Left lung (tissue), 10 donors: ENCODE data around the gene GPD2. TPM values are rescaled to one million over a fixed set of nuclear protein-coding genes. Genes with fewer than 3 reads are reported as not detected.

Experiments used
- ATAC-seq: fragments of 200-7000 bp; cut with Tn5 transposase; one replicate; pipeline ENCODE4 v1.9.1; 2020; ENCODE audit warnings: moderate library complexity
- DNase-seq, 4 donors: peaks; one replicate each; pipeline ENCODE4 v3.0.0-alpha.2; 2013 to 2020
- H3K27ac ChIP-seq, 2 donors: fragments of 200-600 bp; sonication (generic) in 1 of 2; one replicate each; pipeline versions ENCODE4 v1.5.0 to v1.8.0; 2020 to 2021
- H3K27me3 ChIP-seq, 2 donors: fragments of 200-600 bp; sonication (generic) in 1 of 2; one replicate each; pipeline versions ENCODE4 v1.5.0 to v1.8.0; 2020 to 2021
- H3K36me3 ChIP-seq, 2 donors: fragments of 200-600 bp; sonication (generic) in 1 of 2; one replicate each; pipeline versions ENCODE4 v1.5.0 to v1.8.0; 2020 to 2021
- H3K4me1 ChIP-seq, 2 donors: fragments of 200-600 bp; one replicate each; pipeline ENCODE4 v1.8.0; 2021
- H3K4me3 ChIP-seq, 2 donors: fragments of 200-600 bp; sonication (generic) in 1 of 2; one replicate each; pipeline versions ENCODE4 v1.5.0 to v1.8.0; 2020 to 2021; ENCODE audit warnings: mild to moderate bottlenecking in 1 of 2
- H3K9me3 ChIP-seq, 2 donors: fragments of 200-600 bp; sonication (generic) in 1 of 2; one replicate each; pipeline versions ENCODE4 v1.5.0 to v1.8.0; 2020 to 2021
- CTCF ChIP-seq, 2 donors: fragments of 200-600 bp; sonication (generic) in 1 of 2; IDR thresholded peaks; one replicate each; pipeline versions ENCODE4 v1.5.0 to v1.8.0; 2021; ENCODE audit warnings: antibody characterized with exemption in 2 of 2
- intact Hi-C, 2 donors: fragments of 100-400 bp; cut with DNase I; formaldehyde crosslinking; loops; one replicate each; pipeline versions ENCODE4 v1.11.2 to v1.14.2; 2022
- polyA plus RNA-seq, 6 donors: library from polyadenylated mRNA; unstranded; fragments of 120-200 nt; gene quantifications; one replicate each; pipeline ENCODE4 v1.2.1, GENCODE V29; 2013; ENCODE audit not compliant: insufficient read length in 6 of 6
- total RNA-seq, 2 donors: library from RNA; stranded (reverse); fragmentation: NEBNext Ultra II Directional; extraction: Animal tissue kit (Norgen Biotek cat#: 25700); gene quantifications; one replicate each; pipeline ENCODE4 v1.2.1, GENCODE V29; 2021
- donor health status: DM: no; HTN: yes; CAD: no.
- donor health status: DM: no; HTN: no; CAD: no.

The GPD2 gene
- total and polyA plus RNA-seq, 8 donors: 23.7 to 44.3 (median 26.8) TPM

- DNase-seq (no peak), ATAC-seq (no peak)
- Histone ChIP-seq H3K36me3 (no peaks in the 10 kb centered on the region), H3K9me3 (no peaks in the 10 kb centered on the region), H3K4me3 (no peak overlapping the region), H3K27ac (no peak overlapping the region), H3K27me3 (no peaks in the 10 kb centered on the region), H3K4me1 (peaks cover 6 to 40% of the 10 kb centered on the region in 2 donors)
- intact Hi-C loops: no loop called here
- TF ChIP-seq CTCF (IDR thresholded peaks at IDR 0.05): no peak
Observed at GRCh38 chr2:156401861-156402260, 34.3 kb upstream of the GPD2 start.

- H3K4me1 ChIP-seq: peaks cover 0 to 16% of the 10 kb centered on the region in 2 donors
- no peak for TF ChIP-seq CTCF (IDR thresholded peaks at IDR 0.05)
- DNase-seq (peak in 2 of 4 donors; percentile 30 to 77), ATAC-seq (peak; percentile 79)
- intact Hi-C loops: no loop called here
- no peak overlapping the region for H3K4me3 ChIP-seq
- H3K27me3 ChIP-seq: no peaks in the 10 kb centered on the region
- peak overlapping the region in 1 of 2 donors; percentile 61 for H3K27ac ChIP-seq
- no peaks in the 10 kb centered on the region for H3K36me3 ChIP-seq
- no peaks in the 10 kb centered on the region for H3K9me3 ChIP-seq
Observed at GRCh38 chr2:156405586-156405985, 30.6 kb upstream of the GPD2 start.

GRCh38 chr2:156411835-156412234, 24.3 kb upstream of the GPD2 start:
- Histone ChIP-seq H3K4me1 (no peaks in the 10 kb centered on the region), H3K27me3 (no peaks in the 10 kb centered on the region), H3K4me3 (no peak overlapping the region), H3K27ac (no peak overlapping the region), H3K36me3 (no peaks in the 10 kb centered on the region), H3K9me3 (no peaks in the 10 kb centered on the region)
- no peak for ATAC-seq
- no peak for DNase-seq
- TF ChIP-seq CTCF (IDR thresholded peaks at IDR 0.05): no peak
- intact Hi-C loops: no loop called here

GRCh38 chr2:156421851-156422250, 14.3 kb upstream of the GPD2 start:
- H3K27ac ChIP-seq: no peak overlapping the region
- TF ChIP-seq CTCF (IDR thresholded peaks at IDR 0.05): no peak
- H3K4me1 ChIP-seq: no peaks in the 10 kb centered on the region
- DNase-seq (no peak), ATAC-seq (no peak)
- no peaks in the 10 kb centered on the region for H3K27me3 ChIP-seq
- no peak overlapping the region for H3K4me3 ChIP-seq
- no peaks in the 10 kb centered on the region for H3K36me3 ChIP-seq
- no peaks in the 10 kb centered on the region for H3K9me3 ChIP-seq
- intact Hi-C loops: no loop called here

- TF ChIP-seq CTCF (IDR thresholded peaks at IDR 0.05): no peak
- no peak overlapping the region for H3K4me3 ChIP-seq
- no peak for ATAC-seq
- no peaks in the 10 kb centered on the region for H3K36me3 ChIP-seq
- no peak overlapping the region for H3K27ac ChIP-seq
- no peaks in the 10 kb centered on the region for H3K9me3 ChIP-seq
- no peaks in the 10 kb centered on the region for H3K27me3 ChIP-seq
- no peaks in the 10 kb centered on the region for H3K4me1 ChIP-seq
- DNase-seq: no peak
- intact Hi-C loops: no loop called here
Observed at GRCh38 chr2:156423674-156424282, 12.4 kb upstream of the GPD2 start.
